HG02885 (cell line): ENCODE results near the gene CSMD2.
"Not testable (repeated sequence)": the region's sequence is repeated elsewhere in the genome, so short reads cannot be mapped to it uniquely, and the experiment has no call there.

Experiments used
- ATAC-seq: cut with Tn5 transposase; IDR thresholded peaks from one replicate; pipeline ENCODE4 v1.9.1; 2021; ENCODE audit warnings: mild to moderate bottlenecking; ENCODE audit not compliant: unreplicated experiment, poor library complexity

CSMD2 gene

DNA sequence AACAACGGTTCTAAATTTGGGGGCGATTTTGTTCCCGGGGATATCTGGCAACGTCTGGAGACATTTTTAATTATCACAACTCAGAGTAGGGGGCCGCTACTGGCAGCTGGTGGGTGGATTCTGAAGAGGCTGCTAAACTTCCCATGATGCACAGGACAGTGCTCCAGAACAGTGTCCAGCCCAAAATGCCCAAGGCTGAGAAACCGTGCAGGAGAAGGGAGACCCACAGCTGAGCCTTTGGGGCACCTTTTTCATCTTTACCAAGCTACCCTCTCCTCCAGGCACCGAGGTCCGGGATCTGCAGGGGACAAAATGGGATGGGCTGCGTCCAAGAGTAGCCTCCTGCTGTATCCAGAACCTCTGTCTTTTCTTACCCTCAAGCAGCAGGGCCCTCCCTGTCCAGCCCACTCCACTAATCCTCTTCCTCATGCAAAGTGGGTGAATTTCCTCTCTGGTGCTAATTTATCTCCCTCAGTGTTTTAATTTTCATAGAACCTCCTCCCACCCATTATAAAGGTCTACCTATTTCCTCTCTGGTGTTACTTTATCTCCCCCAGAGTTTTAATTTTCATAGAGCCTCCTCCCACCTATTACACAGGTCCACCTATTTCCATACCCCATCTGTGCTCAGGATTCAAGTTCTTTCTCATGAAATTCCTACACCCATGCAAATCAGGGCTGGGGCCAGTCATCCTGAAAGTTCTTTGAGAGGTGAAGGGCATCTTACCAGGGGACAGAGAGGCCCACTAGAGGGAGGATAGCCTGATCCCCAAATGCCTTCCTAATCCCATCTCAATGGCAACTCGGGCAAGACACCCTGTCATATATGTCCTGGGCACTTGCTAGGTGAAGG, 42.7 kb downstream of the CSMD2 start:
- ATAC-seq = no peak

- no peak for ATAC-seq
These were observed 49.8 kb downstream of the CSMD2 start for GRCh38 chr1:34115233-34115632.

DNA sequence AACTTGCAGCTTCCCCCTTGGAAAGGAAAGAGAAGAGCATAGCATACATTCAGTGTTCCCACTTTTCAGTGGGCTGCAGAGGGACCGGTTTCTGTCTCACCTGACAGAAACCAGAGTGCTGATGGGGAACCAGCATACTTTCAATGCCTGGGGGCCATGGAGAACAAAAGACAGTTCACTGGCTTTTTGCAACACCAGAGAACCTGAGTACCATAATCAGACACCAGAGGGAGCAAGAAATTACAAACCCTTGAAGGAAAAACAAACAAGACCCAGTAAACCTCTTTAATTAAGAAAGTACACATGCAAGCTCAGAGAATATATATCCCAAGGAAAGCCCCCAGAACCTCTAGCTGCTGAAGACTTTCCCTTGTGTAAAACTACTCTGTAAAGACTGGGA, 51.1 kb downstream of the CSMD2 start:
- ATAC-seq = no peak

- ATAC-seq = no peak
These were observed 51.7 kb downstream of the CSMD2 start for GRCh38 chr1:34113362-34113761.

- no peak for ATAC-seq
These were observed 56.3 kb downstream of the CSMD2 start for GRCh38 chr1:34108711-34109110.

DNA sequence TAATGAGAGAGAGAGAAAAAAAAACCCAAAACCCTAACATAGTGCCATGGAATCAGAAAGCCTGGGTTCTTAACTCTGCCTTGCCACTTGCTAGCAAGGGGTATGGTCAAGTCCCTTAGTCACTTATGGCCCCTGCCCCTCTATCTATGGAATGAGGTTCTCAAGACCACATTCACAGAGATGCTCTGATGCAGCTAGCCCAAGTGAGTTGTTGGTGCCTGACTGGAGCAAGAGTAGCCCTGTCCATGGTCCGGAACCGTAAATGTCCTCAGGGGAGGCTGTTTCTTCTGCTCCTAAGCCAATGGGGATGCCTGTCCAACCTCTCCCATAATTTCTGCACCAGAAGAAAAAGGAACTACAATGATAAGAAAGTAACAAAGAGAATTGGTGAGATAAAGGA, 56.8 kb downstream of the CSMD2 start:
- ATAC-seq = no peak

DNA sequence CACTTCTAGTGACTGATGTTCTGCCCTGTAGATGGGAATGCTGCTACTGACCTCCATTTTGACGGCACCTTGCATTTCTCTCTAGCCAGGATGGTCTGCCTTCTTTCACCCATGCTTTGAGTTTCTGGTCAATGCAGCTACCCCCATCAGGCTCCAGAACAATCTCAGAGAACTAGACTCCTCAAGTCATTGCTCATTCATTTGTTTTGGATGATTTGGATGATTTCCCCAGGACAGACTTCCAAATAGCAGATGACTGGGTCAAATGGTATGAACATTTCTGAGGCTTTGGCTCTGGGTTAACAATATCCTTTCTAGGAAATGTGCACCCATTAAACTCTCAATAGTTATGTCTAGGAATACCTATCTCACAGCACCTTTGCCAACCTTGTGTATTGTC, 63.9 kb downstream of the CSMD2 start:
- no peak for ATAC-seq

DNA sequence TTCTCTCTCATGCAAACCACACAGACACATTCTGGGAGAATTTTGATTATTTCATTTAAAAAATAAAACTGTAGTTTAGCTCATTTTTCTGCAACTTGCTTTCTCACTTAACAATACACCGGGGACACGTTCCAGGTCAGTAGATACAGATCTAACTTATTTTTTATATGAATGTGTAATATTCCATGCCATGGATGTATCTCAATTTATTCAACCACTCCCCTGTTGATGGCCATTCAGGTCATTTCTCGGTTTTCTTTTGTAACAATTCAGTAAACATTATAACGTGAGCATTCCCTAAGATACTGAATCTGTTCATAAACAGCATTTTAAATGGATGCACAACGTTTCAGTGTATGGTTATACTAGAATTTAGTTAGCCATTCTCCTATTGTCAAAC, 64.7 kb downstream of the CSMD2 start:
- no peak for ATAC-seq

- not testable (repeated sequence) for ATAC-seq
These were observed 72.6 kb downstream of the CSMD2 start for GRCh38 chr1:34092399-34092798.

DNA sequence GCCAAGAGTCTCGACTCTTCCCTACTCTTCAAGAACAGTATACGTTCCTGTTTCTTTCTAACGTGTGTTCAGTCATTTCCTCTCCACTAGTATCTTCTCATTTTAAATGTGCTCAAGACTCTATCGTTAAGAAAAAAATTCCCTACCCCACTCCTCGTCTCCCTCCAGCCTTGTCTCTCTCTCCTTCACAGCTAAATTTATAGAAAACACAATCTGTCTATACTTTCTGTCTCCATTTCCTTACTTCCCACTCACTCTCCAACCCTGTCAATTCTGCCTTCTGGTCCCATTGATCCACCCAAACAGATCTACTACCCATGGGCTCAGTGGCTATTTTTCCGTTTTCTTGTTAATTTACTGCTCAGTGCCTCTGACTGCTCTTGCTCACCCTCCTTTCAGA, 75.3 kb downstream of the CSMD2 start:
- no peak for ATAC-seq

- ATAC-seq = no peak
These were observed 77.0 kb downstream of the CSMD2 start for GRCh38 chr1:34087986-34088385.

- no peak for ATAC-seq
These were observed 78.5 kb downstream of the CSMD2 start for GRCh38 chr1:34086561-34086960.

DNA sequence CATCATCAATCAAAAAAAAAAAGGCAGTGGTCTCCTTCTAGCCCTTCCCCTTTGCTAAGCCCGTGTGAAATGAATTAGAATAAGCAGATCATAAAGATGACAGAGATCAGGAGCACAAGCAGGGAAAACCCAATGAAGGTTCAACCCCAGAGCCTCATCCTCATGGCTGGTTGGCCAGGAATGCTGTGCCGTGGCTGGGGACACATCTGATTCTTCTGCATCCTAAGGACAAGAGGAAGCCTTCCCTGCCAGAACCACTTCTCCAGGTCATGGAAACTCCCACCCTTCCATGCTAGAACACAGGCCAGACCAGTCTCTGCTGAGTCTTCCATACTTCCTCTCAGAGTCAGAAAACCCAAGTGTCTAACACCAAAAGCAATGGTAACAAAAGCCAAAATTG, 81.1 kb downstream of the CSMD2 start:
- ATAC-seq = no peak

DNA sequence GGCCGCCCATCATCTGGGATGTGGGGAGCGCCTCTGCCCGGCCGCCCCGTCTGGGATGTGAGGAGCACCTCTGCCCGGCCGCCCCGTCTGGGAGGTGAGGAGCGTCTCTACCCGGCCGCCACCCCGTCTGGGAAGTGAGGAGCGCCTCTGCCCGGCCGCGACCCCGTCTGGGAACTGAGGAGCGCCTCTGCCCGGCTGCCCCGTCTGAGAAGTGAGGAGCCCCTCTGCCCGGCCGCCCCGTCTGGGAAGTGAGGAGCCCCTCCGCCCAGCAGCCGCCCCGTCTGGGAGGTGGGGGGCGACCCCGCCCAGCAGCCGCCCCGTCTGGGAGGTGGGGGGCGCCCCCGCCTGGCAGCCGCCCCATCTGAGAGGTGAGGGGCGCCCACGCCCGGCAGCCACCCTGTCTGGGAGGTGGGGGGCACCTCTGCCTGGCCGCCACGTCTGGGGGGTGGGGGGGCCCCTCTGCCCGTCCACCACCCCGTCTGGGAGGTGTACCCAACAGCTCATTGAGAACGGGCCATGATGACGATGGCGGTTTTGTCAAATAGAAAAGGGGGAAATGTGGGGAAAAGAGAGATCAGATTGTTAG, 82.9 kb downstream of the CSMD2 start:
- not testable (repeated sequence) for ATAC-seq

GRCh38 chr1:34078383-34078782, 86.6 kb downstream of the CSMD2 start:
- no peak for ATAC-seq

- no peak for ATAC-seq
These were observed 89.5 kb downstream of the CSMD2 start for GRCh38 chr1:34075576-34075975.

- no peak for ATAC-seq
These were observed 91.9 kb downstream of the CSMD2 start for GRCh38 chr1:34073028-34073695.

GRCh38 chr1:34070201-34070836, 94.7 kb downstream of the CSMD2 start:
- ATAC-seq = no peak

DNA sequence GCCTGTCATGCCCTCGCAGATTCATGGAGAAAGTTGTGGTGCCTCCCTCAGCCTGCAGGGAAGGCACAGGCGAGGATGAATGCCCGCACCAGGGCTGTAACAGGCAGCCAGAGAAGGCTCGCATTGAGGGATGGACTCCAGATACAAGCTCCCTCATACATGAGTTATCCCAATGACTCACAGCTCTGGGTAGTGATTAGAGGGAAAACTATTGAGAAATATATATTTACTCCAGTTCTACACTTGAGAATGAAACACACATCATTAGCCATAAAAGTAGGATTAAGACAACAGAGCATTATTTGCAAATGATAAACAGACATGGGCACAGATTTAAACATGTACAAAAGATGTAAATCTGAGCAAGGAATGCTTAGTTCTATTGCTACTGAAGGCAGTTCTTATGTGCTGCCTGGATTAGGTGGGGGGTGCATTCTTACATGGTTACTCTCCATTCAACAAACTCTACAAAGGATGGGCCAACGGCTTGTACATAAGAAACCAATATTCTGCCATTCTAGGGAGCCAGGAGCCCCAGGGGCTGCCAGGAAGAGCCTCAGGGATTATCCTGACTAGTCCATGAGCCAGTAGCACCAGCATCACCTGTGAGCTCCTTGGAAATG, 97.9 kb downstream of the CSMD2 start:
- ATAC-seq = no peak

GRCh38 chr1:34066166-34066565, 98.9 kb downstream of the CSMD2 start:
- no peak for ATAC-seq

DNA sequence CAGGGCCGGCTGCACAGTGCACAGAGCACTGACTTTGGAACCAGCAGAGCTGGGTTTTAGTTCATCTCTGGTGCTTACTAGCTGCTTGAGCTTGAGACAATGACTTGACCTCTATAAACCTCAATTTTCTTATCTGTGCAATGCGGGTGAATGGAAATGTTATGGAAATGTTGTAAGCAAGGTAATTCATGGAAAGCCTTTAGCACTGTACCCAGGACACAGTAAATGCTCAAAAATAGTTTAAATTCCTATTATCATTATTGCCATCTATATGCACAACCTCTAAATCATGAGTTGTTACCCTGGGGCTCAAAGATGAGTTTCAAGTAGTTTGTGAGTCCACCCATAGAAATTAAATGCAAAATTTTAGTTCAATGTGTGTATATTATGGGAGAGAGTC, 99.5 kb downstream of the CSMD2 start:
- no peak for ATAC-seq
